ENCODE measurements around the gene GPR27. TPM values are rescaled to one million over a fixed set of nuclear protein-coding genes. Genes with fewer than 3 reads are reported as not detected.

Gene GPR27
- total RNA-seq, 1 experiment from 2014 or later = 0.07 TPM

GRCh38 chr3:71776538-71776937 is 22.9 kb downstream of the GPR27 start:
- intact Hi-C loops (cut with micrococcal nuclease) = no loop called here
- Histone ChIP-seq H3K4me3 (ENCODE audit: low read length) (no peak overlapping the region), H3K4me2 (ENCODE audit: low read length) (no peak overlapping the region), H3K9ac (ENCODE audit: low read length) (no peak overlapping the region), H3K79me2 (ENCODE audit: low read length) (no peaks in the 10 kb centered on the region), H3K4me1 (ENCODE audit: insufficient read depth, low read length) (no peaks in the 10 kb centered on the region), H2AFZ (ENCODE audit: low read length) (no peak overlapping the region), H3K27ac (ENCODE audit: low read length) (no peak overlapping the region), H3K9me3 (ENCODE audit: low read length) (no peaks in the 10 kb centered on the region), H3K9me2 (replicated peaks; ENCODE audit: low read length) (no peaks in the 10 kb centered on the region), H4K20me1 (ENCODE audit: low read length) (no peaks in the 10 kb centered on the region), H3F3A (ENCODE audit: low read length, unreplicated experiment) (no peaks in the 10 kb centered on the region), H3K27me3 (ENCODE audit: low read length) (peaks cover 80% of the 10 kb centered on the region), H3K36me3 (ENCODE audit: low read depth, low read length) (no peaks in the 10 kb centered on the region)
- TF ChIP-seq EZH2 (IDR thresholded peaks at IDR 0.05; ENCODE audit: low read length, unreplicated experiment) (no peak), EZH2phosphoT487 (IDR thresholded peaks at IDR 0.05; ENCODE audit: borderline replicate concordance, low read length) (no peak), CTCF (conservative IDR thresholded peaks at IDR 0.05; ENCODE audit: low read depth, low read length) (no peak)
- no TSS peak for BruUV-seq (replicated peaks)
- DNase-seq (no peak), ATAC-seq (no peak)
- ChIA-PET POLR2A (ENCODE audit: unreplicated experiment) (no interaction called here), CTCF (no interaction called here)

GRCh38 chr3:71778353-71778752 is 24.7 kb downstream of the GPR27 start:
- H3K27me3 ChIP-seq (ENCODE audit: low read length) = peaks cover 82% of the 10 kb centered on the region
- no peaks in the 10 kb centered on the region for H4K20me1 ChIP-seq (ENCODE audit: low read length)
- no TSS peak for BruUV-seq (replicated peaks)
- ATAC-seq = no peak
- H3K4me3 ChIP-seq (ENCODE audit: low read length) = no peak overlapping the region
- TF ChIP-seq CTCF (conservative IDR thresholded peaks at IDR 0.05; ENCODE audit: low read depth, low read length) = no peak
- TF ChIP-seq EZH2phosphoT487 (IDR thresholded peaks at IDR 0.05; ENCODE audit: borderline replicate concordance, low read length) = no peak
- TF ChIP-seq EZH2 (IDR thresholded peaks at IDR 0.05; ENCODE audit: low read length, unreplicated experiment) = no peak
- H3F3A ChIP-seq (ENCODE audit: low read length, unreplicated experiment) = no peaks in the 10 kb centered on the region
- no peak overlapping the region for H3K9ac ChIP-seq (ENCODE audit: low read length)
- no peaks in the 10 kb centered on the region for H3K4me1 ChIP-seq (ENCODE audit: insufficient read depth, low read length)
- no peak overlapping the region for H2AFZ ChIP-seq (ENCODE audit: low read length)
- no peaks in the 10 kb centered on the region for H3K9me3 ChIP-seq (ENCODE audit: low read length)
- H3K79me2 ChIP-seq (ENCODE audit: low read length) = no peaks in the 10 kb centered on the region
- ChIA-PET POLR2A (ENCODE audit: unreplicated experiment) (no interaction called here), CTCF (no interaction called here)
- intact Hi-C loops (cut with micrococcal nuclease) = no loop called here
- no peak overlapping the region for H3K4me2 ChIP-seq (ENCODE audit: low read length)
- DNase-seq = no peak
- H3K36me3 ChIP-seq (ENCODE audit: low read depth, low read length) = no peaks in the 10 kb centered on the region
- H3K27ac ChIP-seq (ENCODE audit: low read length) = no peak overlapping the region
- H3K9me2 ChIP-seq (replicated peaks; ENCODE audit: low read length) = no peaks in the 10 kb centered on the region

GRCh38 chr3:71779674-71780377 is 26.2 kb downstream of the GPR27 start:
- Histone ChIP-seq H3K4me3 (ENCODE audit: low read length) (no peak overlapping the region), H3K9me2 (replicated peaks; ENCODE audit: low read length) (no peaks in the 10 kb centered on the region), H3K9me3 (ENCODE audit: low read length) (no peaks in the 10 kb centered on the region), H3K9ac (ENCODE audit: low read length) (no peak overlapping the region), H3K79me2 (ENCODE audit: low read length) (no peaks in the 10 kb centered on the region), H3K27ac (ENCODE audit: low read length) (no peak overlapping the region), H3K36me3 (ENCODE audit: low read depth, low read length) (no peaks in the 10 kb centered on the region), H3K4me1 (ENCODE audit: insufficient read depth, low read length) (no peaks in the 10 kb centered on the region), H3F3A (ENCODE audit: low read length, unreplicated experiment) (no peaks in the 10 kb centered on the region), H3K4me2 (ENCODE audit: low read length) (no peak overlapping the region), H2AFZ (ENCODE audit: low read length) (no peak overlapping the region), H3K27me3 (ENCODE audit: low read length) (peaks cover 85% of the 10 kb centered on the region), H4K20me1 (ENCODE audit: low read length) (no peaks in the 10 kb centered on the region)
- ChIA-PET CTCF (no interaction called here), POLR2A (ENCODE audit: unreplicated experiment) (no interaction called here)
- TF ChIP-seq EZH2 (IDR thresholded peaks at IDR 0.05; ENCODE audit: low read length, unreplicated experiment) (no peak), CTCF (conservative IDR thresholded peaks at IDR 0.05; ENCODE audit: low read depth, low read length) (no peak), EZH2phosphoT487 (IDR thresholded peaks at IDR 0.05; ENCODE audit: borderline replicate concordance, low read length) (no peak)
- BruUV-seq (replicated peaks) = no TSS peak
- intact Hi-C loops (cut with micrococcal nuclease) = no loop called here
- no peak for ATAC-seq
- DNase-seq = no peak

All from PC-3 (cell line).